Colonic mucosa (tissue), 4 donors: ENCODE data around the gene E2F4. TPM values are rescaled to one million over a fixed set of nuclear protein-coding genes. Genes with fewer than 3 reads are reported as not detected.

Experiments
- DNase-seq: peaks from one replicate; pipeline ENCODE4 v3.0.0-alpha.2; 2020
- H3K27ac ChIP-seq: fragments of 200-600 bp; one replicate; pipeline ENCODE4 v1.8.0; 2021
- H3K27me3 ChIP-seq: fragments of 200-600 bp; one replicate; pipeline ENCODE4 v1.8.0; 2021
- H3K36me3 ChIP-seq: fragments of 200-600 bp; one replicate; pipeline ENCODE4 v1.8.0; 2021
- H3K4me1 ChIP-seq: fragments of 200-600 bp; one replicate; pipeline ENCODE4 v1.8.0; 2021; ENCODE audit warnings: mild to moderate bottlenecking
- H3K4me3 ChIP-seq: fragments of 200-600 bp; one replicate; pipeline ENCODE4 v1.8.0; 2021
- H3K9ac ChIP-seq, 2 donors: one replicate each; pipeline ENCODE4 v1.7.0; 2013; ENCODE audit warnings: control low read depth in 2 of 2, low read depth in 2 of 2, low read length in 2 of 2
- H3K9me3 ChIP-seq: fragments of 200-600 bp; one replicate; pipeline ENCODE4 v1.8.0; 2021
- intact Hi-C: fragments of 100-400 bp; cut with DNase I; formaldehyde crosslinking; loops from one replicate; pipeline ENCODE4 v1.14.1; 2022
- total RNA-seq, 2 donors: library from RNA; stranded (reverse); fragmentation: NEBNext Ultra II Directional in 1 of 2; extraction: Animal tissue kit (Norgen Biotek cat#: 25700) in 1 of 2; gene quantifications; one replicate each; pipeline ENCODE4 v1.2.1, GENCODE V29; 2021
- TF ChIP-seq, protein P1 (sequence below): fragments of 200-600 bp; IDR thresholded peaks from one replicate; pipeline ENCODE4 v1.8.0; 2022; ENCODE audit warnings: antibody characterized with exemption, mild to moderate bottlenecking
- donor health status: healthy.
- donor health status: DM: no; HTN: no; CAD: no.
- donor health status: DM: no; HTN: no; CAD: no.

Gene E2F4
- total RNA-seq, 2 donors from 2014 or later, result 53.3 to 89.0 TPM

DNA sequence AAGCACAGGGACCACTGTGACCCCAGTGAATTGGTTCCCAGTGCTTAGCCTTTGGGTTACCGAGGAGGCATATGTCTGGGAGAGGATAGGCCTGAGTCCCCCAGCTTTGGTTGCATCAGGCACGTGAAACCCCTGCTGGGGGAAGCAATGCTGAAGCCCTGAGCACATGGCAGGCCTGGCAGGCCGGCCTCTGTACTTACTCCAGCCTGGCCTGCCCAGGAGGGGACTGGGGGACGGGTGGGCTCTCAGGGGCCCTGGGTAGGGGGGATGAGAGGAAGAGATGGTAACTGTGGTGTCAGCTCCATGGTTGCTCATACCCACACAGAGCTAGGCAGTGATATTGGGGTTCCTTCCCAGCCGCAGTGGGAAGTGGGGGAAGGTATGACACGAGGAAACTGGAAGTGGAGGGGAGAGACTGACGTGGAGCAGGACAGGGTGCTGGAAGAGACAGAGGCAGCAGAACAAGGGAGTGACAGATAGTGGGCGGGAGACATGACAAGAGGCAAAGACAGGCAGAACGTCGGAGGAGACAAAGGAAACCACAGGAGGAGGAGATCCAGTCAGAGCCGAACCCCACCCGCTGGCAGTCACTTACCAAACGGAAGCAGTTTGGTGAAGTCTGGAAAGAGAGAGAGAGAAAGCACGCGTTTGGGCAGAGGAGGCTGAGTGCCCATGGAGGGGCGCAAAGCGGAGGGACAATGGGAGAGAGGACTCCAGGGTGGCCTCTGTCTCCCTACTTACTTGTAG, 44.0 kb downstream of the E2F4 start:
- no peaks in the 10 kb centered on the region for H3K27me3 ChIP-seq
- peaks cover 6% of the 10 kb centered on the region for H3K4me1 ChIP-seq
- H3K27ac ChIP-seq, result no peak overlapping the region
- DNase-seq, result no peak
- H3K4me3 ChIP-seq, result no peak overlapping the region
- H3K9me3 ChIP-seq, result no peaks in the 10 kb centered on the region
- intact Hi-C loops, result no loop called here
- H3K36me3 ChIP-seq, result peaks cover 10% of the 10 kb centered on the region
- TF ChIP-seq, protein P1, sequence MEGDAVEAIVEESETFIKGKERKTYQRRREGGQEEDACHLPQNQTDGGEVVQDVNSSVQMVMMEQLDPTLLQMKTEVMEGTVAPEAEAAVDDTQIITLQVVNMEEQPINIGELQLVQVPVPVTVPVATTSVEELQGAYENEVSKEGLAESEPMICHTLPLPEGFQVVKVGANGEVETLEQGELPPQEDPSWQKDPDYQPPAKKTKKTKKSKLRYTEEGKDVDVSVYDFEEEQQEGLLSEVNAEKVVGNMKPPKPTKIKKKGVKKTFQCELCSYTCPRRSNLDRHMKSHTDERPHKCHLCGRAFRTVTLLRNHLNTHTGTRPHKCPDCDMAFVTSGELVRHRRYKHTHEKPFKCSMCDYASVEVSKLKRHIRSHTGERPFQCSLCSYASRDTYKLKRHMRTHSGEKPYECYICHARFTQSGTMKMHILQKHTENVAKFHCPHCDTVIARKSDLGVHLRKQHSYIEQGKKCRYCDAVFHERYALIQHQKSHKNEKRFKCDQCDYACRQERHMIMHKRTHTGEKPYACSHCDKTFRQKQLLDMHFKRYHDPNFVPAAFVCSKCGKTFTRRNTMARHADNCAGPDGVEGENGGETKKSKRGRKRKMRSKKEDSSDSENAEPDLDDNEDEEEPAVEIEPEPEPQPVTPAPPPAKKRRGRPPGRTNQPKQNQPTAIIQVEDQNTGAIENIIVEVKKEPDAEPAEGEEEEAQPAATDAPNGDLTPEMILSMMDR, result no peak
- H3K9ac ChIP-seq, result no peak overlapping the region

DNA sequence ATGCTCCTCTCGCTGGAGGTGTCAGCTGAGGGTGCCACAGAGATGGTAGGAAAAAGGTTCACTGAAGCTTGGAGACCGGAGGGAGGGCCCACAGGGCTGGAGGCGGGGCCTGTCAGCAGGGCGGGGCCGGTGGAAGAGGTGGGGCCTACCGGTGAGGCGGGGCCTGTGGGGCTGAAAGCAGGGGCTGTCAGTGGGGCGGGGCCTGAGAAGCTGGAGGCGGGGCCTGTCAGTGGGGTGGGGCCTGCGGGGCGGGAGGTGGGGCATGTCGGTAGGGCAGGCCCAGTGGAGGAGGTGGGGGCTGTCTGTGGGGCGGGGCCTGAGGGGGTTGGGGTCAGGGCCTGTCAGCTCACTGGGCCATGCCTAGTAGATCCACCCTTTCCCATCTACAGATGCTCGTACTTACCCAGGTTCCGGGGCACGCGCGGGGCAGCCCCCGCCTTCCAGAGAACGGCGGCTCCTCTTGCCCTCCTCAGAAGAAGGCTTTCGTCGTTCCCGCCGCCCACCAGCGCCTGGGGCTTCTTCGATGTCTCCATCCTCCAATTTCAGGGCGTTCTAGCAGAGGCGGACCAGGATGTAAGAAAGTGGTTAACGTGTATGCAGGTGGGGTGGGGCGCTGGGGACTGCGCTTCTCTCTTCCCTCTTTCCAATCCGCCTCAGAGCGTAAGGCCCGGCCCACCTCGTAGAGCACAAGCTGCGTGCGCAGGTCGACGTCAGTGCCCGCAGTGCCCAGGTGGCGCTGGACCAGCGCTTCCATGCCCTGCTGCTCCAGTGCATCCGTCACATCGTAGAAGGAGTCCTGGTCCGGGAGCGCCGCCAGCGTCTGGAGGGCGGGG, 44.8 kb downstream of the E2F4 start:
- peaks cover 2% of the 10 kb centered on the region for H3K36me3 ChIP-seq

DNA sequence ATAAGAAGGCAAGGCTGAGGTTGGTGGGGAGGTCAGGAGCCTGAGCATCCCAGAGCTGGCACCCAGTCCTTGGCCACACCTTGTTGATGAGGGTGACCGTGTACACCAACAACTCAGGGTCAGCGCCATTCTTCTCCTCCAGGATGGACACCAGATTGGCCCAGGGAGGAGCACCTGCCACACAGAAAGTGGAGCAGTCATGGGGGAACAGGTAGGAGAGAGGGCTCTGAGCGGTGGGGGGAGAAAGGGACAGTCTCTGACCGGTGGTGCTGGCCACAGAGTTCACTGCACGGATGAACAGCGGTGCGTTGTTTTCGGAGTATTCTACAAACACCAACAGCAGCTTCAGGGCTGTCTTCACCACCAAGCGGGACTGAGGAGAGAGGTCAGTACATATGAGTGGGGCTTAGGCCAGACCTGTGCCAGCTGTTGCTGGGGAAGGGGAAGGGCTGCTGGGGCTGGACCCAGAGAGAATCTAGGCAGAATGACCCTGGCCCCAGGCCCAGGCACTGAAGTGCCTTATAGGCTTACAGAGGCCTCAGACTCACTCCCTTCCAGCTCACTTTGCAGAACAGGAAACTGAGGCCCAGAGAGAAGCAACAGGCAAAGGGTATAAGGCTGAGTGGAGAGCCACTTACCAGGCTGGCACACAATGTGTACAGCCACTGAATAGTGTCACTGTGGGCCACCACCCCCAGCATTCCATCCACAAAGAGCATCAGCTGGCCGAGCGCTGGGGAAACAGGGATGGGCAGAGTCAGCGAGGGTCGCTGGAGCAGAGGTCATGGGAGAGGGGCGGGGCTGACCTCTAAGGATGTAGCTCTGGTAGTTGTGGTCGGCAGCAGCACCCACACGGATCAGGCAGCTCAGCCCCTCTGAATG, 45.7 kb downstream of the E2F4 start:
- TF ChIP-seq, protein P1, result no peak
- no peak overlapping the region for H3K4me3 ChIP-seq
- intact Hi-C loops, result no loop called here
- H3K36me3 ChIP-seq, result no peaks in the 10 kb centered on the region
- H3K4me1 ChIP-seq, result peaks cover 22% of the 10 kb centered on the region
- H3K9ac ChIP-seq, result no peak overlapping the region
- no peak overlapping the region for H3K27ac ChIP-seq
- no peaks in the 10 kb centered on the region for H3K9me3 ChIP-seq
- no peak for DNase-seq
- no peaks in the 10 kb centered on the region for H3K27me3 ChIP-seq

More for the DNA sequence above, 44.8 kb downstream of the E2F4 start:
- intact Hi-C loops, result no loop called here
- Histone ChIP-seq H3K27me3 (no peaks in the 10 kb centered on the region), H3K4me1 (peaks cover 14% of the 10 kb centered on the region), H3K9me3 (no peaks in the 10 kb centered on the region), H3K9ac (no peak overlapping the region), H3K27ac (no peak overlapping the region), H3K4me3 (no peak overlapping the region)
- peak; percentile 67 for DNase-seq
- TF ChIP-seq, protein P1, result no peak

DNA sequence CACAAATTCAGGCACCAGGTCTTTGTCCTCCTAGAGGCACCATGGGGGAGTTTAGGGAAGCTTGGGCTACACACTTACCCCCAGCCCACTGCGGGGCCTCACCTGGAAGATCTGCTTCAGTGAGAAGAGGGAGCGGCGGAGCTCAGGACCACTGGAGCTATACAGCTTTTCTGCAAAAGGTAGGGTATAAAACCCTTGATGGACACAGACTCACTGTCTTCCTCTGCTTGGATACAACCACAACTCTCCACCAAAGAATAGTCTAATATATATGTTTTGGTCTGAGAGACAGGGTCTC, 46.3 kb downstream of the E2F4 start:
- H3K27ac ChIP-seq, result no peak overlapping the region
- no peak overlapping the region for H3K4me3 ChIP-seq
- intact Hi-C loops, result no loop called here
- TF ChIP-seq, protein P1, result no peak
- H3K9ac ChIP-seq, result no peak overlapping the region
- H3K9me3 ChIP-seq, result no peaks in the 10 kb centered on the region
- H3K36me3 ChIP-seq, result no peaks in the 10 kb centered on the region
- no peak for DNase-seq
- no peaks in the 10 kb centered on the region for H3K27me3 ChIP-seq
- peaks cover 22% of the 10 kb centered on the region for H3K4me1 ChIP-seq

DNA sequence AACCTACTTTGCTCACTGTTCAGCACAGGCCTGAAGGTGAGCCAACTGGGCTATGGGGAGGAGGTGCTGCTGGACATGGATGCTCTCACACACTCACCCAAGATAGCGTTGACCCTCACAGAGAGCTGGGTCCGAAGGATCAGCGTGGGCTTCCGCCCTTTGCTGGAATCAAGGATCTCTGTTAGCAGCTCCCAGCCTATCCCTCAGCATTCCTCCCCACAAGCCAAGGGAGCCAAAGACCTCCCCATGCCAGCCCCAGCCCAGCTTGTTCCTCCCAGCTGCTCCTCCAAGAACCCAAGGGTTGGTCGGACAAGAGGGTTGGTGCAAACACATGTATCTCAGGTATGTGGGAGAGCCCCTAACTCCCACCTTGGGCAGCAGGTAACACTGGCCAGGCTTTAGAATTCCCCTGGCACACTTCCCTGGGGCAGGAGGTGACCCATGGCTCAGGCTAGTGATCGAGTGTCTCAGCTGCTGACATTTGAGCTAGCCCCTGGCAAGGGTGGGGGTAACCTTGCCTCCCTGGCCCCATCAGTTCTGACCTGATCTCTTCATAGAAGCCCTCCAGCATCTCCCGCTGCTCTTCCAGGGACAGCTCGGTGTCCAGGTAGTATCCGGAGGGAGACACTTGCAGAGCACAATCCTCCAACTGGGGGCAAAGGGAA, 47.0 kb downstream of the E2F4 start:
- Histone ChIP-seq H3K27me3 (no peaks in the 10 kb centered on the region), H3K36me3 (no peaks in the 10 kb centered on the region), H3K4me3 (no peak overlapping the region), H3K9me3 (no peaks in the 10 kb centered on the region), H3K9ac (no peak overlapping the region), H3K27ac (no peak overlapping the region), H3K4me1 (peaks cover 22% of the 10 kb centered on the region)
- intact Hi-C loops, result no loop called here
- DNase-seq, result no peak
- TF ChIP-seq, protein P1, result no peak
